GM12891 (cell line): ENCODE data around the gene ABCA6.

Experiments used
- PAX5 ChIP-seq: IDR thresholded peaks from 2 replicates; pipeline ENCODE4 v1.6.1; 2011; ENCODE audit warnings: low read length, moderate library complexity, mild to moderate bottlenecking; ENCODE audit not compliant: insufficient read depth, severe bottlenecking
- POLR2A ChIP-seq: IDR thresholded peaks from 2 replicates; pipeline ENCODE4 v1.6.1; 2011; ENCODE audit warnings: low read depth, low read length, control low read depth
- POLR2AphosphoS5 ChIP-seq: IDR thresholded peaks from 2 replicates; pipeline ENCODE4 v1.6.1; 2011; ENCODE audit warnings: low read depth, low read length, control low read depth

DNA sequence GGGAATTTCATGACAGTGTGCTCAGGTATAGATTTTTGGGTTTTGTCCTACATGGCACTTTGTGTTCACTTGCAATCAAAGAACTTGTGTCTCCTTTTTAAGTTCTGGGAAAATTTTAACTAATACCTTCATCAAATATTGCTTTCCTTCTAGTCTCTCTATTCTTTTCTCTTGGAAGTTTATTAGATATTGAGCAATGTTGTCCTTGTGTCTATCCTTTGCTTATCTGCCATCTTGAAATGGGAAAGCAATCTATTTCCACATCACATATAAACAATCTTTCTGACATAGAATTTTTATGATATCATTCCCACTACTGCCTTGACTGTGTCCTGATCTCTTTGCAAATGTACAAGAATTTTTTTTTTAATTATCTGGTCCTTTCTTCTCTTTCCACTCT is 76.6 kb downstream of the ABCA6 start:
- no peak for TF ChIP-seq POLR2A
- TF ChIP-seq POLR2AphosphoS5 = no peak
- no peak for TF ChIP-seq PAX5
